ENCODE measurements around the gene CLCN1. TPM values are rescaled to one million over a fixed set of nuclear protein-coding genes. Genes with fewer than 3 reads are reported as not detected.
A peak's percentile ranks its signal among the peaks of the same experiment; 100 is the strongest.

Gene CLCN1
- total RNA-seq, 3 donors from 2014 or later (not counting 1 experiment from before 2014, with no cell fraction given), result 0.16 to 0.19 TPM; not detected in 1

DNA sequence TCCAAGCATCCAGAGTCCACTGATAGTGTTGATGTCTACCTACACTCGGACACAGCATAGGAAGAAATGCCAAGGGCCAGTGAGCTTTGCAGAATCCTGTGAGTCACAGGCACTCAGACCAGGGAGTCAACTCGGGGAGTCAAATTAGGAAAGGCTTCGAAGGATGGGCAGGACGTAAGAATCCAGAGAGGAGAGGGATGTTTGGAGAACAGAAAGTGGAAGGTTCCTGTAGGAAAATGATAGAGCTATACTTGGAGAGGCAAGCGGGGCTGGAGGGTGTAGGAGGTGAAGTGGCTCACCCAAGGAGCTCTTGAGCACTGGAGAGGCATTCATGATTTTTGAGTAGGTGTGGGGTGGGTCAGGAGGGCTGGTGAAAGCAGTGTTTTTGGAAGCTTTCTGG lies 68.2 kb downstream of the CLCN1 start:
- Histone ChIP-seq H3K27ac (ENCODE audit: low read length) (peak overlapping the region; percentile 6), H3K4me1 (ENCODE audit: control insufficient read depth, insufficient read depth, low read length) (peaks cover 68% of the 10 kb centered on the region), H3K9me3 (ENCODE audit: control insufficient read depth, insufficient read depth, low read length) (no peaks in the 10 kb centered on the region), H3K4me3 (ENCODE audit: low read length) (no peak overlapping the region), H3K27me3 (ENCODE audit: control insufficient read depth, insufficient read depth, low read length) (no peaks in the 10 kb centered on the region), H3K36me3 (ENCODE audit: control insufficient read depth, insufficient read depth, low read length) (peaks cover 25% of the 10 kb centered on the region)
- Mint-ChIP-seq H3K27me3 (ENCODE audit: low read depth in 2 of 2) (no peaks in the 10 kb centered on the region), H3K4me3 (no peak overlapping the region), H3K9me3 (no peaks in the 10 kb centered on the region), H3K27ac (no peak overlapping the region), H3K36me3 (no peaks in the 10 kb centered on the region), H3K4me1 (peaks cover 10 to 22% of the 10 kb centered on the region in 2 donors)
- intact Hi-C loops (cut with micrococcal nuclease), result loop anchor here (5.0 kb wide), 1 partner anchor 672 kb away; no protein-coding TSS in a partner anchor
- no peak for ATAC-seq
- no peak for DNase-seq
- 88% methylated on average over 5 of the region's 5 CpGs for WGBS (ENCODE audit: insufficient coverage)
- TF ChIP-seq, protein P1, sequence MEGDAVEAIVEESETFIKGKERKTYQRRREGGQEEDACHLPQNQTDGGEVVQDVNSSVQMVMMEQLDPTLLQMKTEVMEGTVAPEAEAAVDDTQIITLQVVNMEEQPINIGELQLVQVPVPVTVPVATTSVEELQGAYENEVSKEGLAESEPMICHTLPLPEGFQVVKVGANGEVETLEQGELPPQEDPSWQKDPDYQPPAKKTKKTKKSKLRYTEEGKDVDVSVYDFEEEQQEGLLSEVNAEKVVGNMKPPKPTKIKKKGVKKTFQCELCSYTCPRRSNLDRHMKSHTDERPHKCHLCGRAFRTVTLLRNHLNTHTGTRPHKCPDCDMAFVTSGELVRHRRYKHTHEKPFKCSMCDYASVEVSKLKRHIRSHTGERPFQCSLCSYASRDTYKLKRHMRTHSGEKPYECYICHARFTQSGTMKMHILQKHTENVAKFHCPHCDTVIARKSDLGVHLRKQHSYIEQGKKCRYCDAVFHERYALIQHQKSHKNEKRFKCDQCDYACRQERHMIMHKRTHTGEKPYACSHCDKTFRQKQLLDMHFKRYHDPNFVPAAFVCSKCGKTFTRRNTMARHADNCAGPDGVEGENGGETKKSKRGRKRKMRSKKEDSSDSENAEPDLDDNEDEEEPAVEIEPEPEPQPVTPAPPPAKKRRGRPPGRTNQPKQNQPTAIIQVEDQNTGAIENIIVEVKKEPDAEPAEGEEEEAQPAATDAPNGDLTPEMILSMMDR (IDR thresholded peaks at IDR 0.05), result no peak

DNA sequence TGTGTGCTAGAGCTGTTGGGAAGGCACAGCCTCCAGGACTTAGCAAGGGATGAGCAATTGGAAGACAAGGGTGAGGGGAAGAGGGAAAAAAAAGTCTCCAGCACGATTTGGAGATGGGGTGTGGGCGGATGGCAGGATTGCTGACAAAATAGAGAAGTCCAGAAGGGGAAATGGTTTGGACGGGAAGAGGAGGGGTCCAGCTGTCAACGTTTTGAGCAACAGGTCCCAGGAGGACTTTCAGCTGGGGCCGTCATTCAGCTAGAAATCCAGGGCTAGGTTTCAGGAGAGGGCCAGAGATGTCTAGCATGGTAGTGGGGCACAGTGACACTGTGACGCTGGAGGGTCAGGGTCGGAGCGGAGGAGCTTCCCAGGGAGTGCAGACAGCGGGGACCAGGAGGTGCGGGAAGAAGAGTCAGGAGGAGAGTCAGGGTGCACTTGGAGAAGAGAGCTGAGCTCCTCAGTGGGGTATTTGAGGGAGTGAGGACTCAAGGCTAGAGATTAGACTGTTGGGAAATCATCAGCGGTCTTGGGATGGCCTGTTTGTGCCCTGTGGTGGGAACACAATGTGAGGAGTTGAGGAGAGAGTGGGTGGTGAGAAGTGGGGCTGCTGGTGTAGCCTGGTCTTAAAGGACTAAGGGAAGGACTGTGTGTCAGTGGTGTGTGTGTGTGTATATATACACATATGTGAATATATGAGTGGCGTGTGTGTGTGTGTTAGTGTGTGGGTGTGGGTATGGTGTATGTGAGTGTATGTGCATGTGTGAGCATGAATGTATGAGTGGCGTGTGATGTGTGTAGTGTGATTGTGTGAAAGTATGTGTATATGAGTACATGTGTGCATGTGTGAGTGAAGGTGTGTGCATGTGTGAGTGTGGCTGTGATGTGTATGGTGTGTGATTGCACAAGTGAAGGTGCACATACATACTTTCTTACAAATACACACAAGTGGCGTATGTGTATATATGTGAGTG lies 69.0 kb downstream of the CLCN1 start:
- Histone ChIP-seq H3K27me3 (ENCODE audit: control insufficient read depth, insufficient read depth, low read length) (no peaks in the 10 kb centered on the region), H3K36me3 (ENCODE audit: control insufficient read depth, insufficient read depth, low read length) (peaks cover 33% of the 10 kb centered on the region), H3K27ac (ENCODE audit: low read length) (peak overlapping the region; percentile 6), H3K4me3 (ENCODE audit: low read length) (no peak overlapping the region), H3K4me1 (ENCODE audit: control insufficient read depth, insufficient read depth, low read length) (peaks cover 60% of the 10 kb centered on the region), H3K9me3 (ENCODE audit: control insufficient read depth, insufficient read depth, low read length) (no peaks in the 10 kb centered on the region)
- H3K27me3 Mint-ChIP-seq (ENCODE audit: low read depth in 2 of 2), result no peaks in the 10 kb centered on the region
- ATAC-seq (no peak), DNase-seq (peak in 1 of 2 donors; percentile 35)
- H3K4me3 Mint-ChIP-seq, result no peak overlapping the region
- TF ChIP-seq, protein P1 (IDR thresholded peaks at IDR 0.05), result no peak
- intact Hi-C loops (cut with micrococcal nuclease), result loop anchor here (5.0 kb wide), 1 partner anchor 673 kb away; no protein-coding TSS in a partner anchor
- no peaks in the 10 kb centered on the region for H3K36me3 Mint-ChIP-seq
- 58% methylated on average over 13 of the region's 14 CpGs for WGBS (ENCODE audit: insufficient coverage)
- no peaks in the 10 kb centered on the region for H3K9me3 Mint-ChIP-seq
- H3K27ac Mint-ChIP-seq, result no peak overlapping the region
- peaks cover 2 to 16% of the 10 kb centered on the region in 2 donors for H3K4me1 Mint-ChIP-seq

DNA sequence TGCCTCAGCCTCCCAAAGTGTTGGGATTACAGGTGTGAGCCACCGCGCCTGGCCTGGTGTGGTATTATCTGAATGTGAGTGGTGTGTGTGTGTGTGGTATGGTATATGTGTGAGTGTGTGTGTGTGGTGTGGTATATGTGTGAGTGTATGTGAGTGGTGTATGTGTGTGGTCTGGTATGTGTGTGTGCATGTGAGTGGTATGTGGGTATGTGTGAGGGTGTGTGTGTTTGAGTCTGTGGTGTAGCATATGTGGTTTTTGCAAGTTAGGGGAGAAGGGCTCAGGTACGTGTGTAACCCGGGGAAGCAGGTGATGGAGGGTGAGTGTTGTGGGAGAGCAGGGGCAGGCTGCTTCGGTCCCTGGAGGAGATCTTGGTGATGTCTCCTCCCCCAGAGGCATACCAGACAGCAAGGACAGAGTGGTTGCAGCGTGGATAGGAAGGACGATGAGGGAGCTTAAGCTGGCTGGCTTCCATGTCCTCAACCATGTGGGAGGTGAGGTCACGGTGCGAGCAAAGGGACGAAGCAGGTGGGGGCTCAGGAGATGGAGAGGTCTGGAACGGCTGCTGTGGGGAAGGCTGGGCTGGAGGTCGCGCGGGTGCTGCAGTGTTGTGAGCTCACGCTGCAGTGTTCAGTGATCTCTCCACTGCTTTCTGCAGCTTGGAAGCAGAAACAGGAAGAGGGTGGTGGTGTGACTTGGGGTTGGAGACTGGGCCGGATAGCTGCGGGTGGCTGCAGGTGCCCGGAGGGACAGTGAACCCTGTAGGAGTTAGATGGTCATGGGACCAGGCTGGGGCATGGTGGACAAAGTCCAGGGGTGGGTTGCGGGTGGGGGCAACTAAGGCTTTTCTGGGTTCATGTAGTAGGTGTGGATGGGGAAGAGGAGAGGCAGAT lies 70.2 kb downstream of the CLCN1 start:
- Mint-ChIP-seq H3K36me3 (no peaks in the 10 kb centered on the region), H3K4me3 (no peak overlapping the region), H3K27ac (no peak overlapping the region), H3K27me3 (ENCODE audit: low read depth in 2 of 2) (no peaks in the 10 kb centered on the region), H3K9me3 (no peaks in the 10 kb centered on the region), H3K4me1 (peaks cover 0 to 18% of the 10 kb centered on the region in 2 donors)
- H3K4me3 ChIP-seq (ENCODE audit: low read length), result no peak overlapping the region
- intact Hi-C loops (cut with micrococcal nuclease), result no loop called here
- ATAC-seq (peak; percentile 57 to 70 (median 61)), DNase-seq (peak; percentile 43 to 72)
- peak overlapping the region; percentile 64 for H3K27ac ChIP-seq (ENCODE audit: low read length)
- H3K4me1 ChIP-seq (ENCODE audit: control insufficient read depth, insufficient read depth, low read length), result peaks cover 57% of the 10 kb centered on the region
- H3K27me3 ChIP-seq (ENCODE audit: control insufficient read depth, insufficient read depth, low read length), result no peaks in the 10 kb centered on the region
- peaks cover 43% of the 10 kb centered on the region for H3K36me3 ChIP-seq (ENCODE audit: control insufficient read depth, insufficient read depth, low read length)
- whole genome bisulfite sequencing (ENCODE audit: insufficient coverage), result 9% methylated on average over 19 of the region's 19 CpGs
- no peaks in the 10 kb centered on the region for H3K9me3 ChIP-seq (ENCODE audit: control insufficient read depth, insufficient read depth, low read length)
- TF ChIP-seq, protein P1 (IDR thresholded peaks at IDR 0.05), result no peak
